ENCODE measurements around the gene VAV2.

Gene VAV2

GRCh38 chr9:133825555-133826218 is 166.4 kb downstream of the VAV2 start:
- H3K4me2 ChIP-seq (ENCODE audit: low read length): no peak overlapping the region
- no peak overlapping the region for H2BK12ac ChIP-seq (ENCODE audit: low read length)
- H3K79me2 ChIP-seq (ENCODE audit: control insufficient read depth, insufficient read depth, low read length, poor library complexity): peaks cover 4% of the 10 kb centered on the region
- no peak overlapping the region for H3K23ac ChIP-seq (ENCODE audit: low read length)
- H3K9me3 ChIP-seq (ENCODE audit: insufficient read depth, low read depth, low read length): no peaks in the 10 kb centered on the region
- no peak overlapping the region for H3K27ac ChIP-seq (ENCODE audit: low read depth, low read length)
- H3K4me3 ChIP-seq (ENCODE audit: low read depth, low read length): no peak overlapping the region
- no peak overlapping the region for H4K8ac ChIP-seq (ENCODE audit: low read depth, low read length)
- no peak overlapping the region for H2AK5ac ChIP-seq (ENCODE audit: low read length)
- H3K4ac ChIP-seq (ENCODE audit: low read depth, low read length): peak overlapping the region; percentile 12
- H3K36me3 ChIP-seq (ENCODE audit: control insufficient read depth in 1 of 2, insufficient read depth in 2 of 2, low read length in 2 of 2): peaks cover 54 to 61% of the 10 kb centered on the region in 2 experiments
- no peak overlapping the region for H3K14ac ChIP-seq (ENCODE audit: low read length)
- H3K18ac ChIP-seq (ENCODE audit: low read length): peak overlapping the region; percentile 88
- no peak overlapping the region for H4K12ac ChIP-seq (ENCODE audit: low read depth, low read length)
- H3K79me1 ChIP-seq (ENCODE audit: low read length): peaks cover 5% of the 10 kb centered on the region
- peaks cover 8 to 13% of the 10 kb centered on the region in 2 experiments for H3K4me1 ChIP-seq (ENCODE audit: control insufficient read depth in 1 of 2, insufficient read depth in 2 of 2, low read length in 2 of 2)
- no peak overlapping the region for H2BK5ac ChIP-seq (ENCODE audit: low read depth, low read length, poor library complexity)
- DNase-seq: no peak
- WGBS (ENCODE audit: extremely low coverage, insufficient coverage, insufficient read length): no CpG with 5 or more reads among the region's 17 CpGs
- H3K27me3 ChIP-seq (ENCODE audit: insufficient read depth, low read length): no peaks in the 10 kb centered on the region
- H2AFZ ChIP-seq (ENCODE audit: insufficient read depth, low read length, poor library complexity): no peak overlapping the region
- no peak overlapping the region for H2BK120ac ChIP-seq (ENCODE audit: insufficient read depth, low read length, poor library complexity)
- no peak overlapping the region for H3K9ac ChIP-seq (ENCODE audit: low read length)
- H4K91ac ChIP-seq (ENCODE audit: low read depth, low read length): no peak overlapping the region

GRCh38 chr9:133824802-133825186 is 167.3 kb downstream of the VAV2 start:
- no CpG with 5 or more reads among the region's 15 CpGs for WGBS (ENCODE audit: extremely low coverage, insufficient coverage, insufficient read length)
- Histone ChIP-seq H3K23ac (ENCODE audit: low read length) (no peak overlapping the region), H3K27me3 (ENCODE audit: insufficient read depth, low read length) (no peaks in the 10 kb centered on the region), H3K27ac (ENCODE audit: low read depth, low read length) (no peak overlapping the region), H3K18ac (ENCODE audit: low read length) (peak overlapping the region; percentile 43), H3K4me1 (ENCODE audit: control insufficient read depth in 1 of 2, insufficient read depth in 2 of 2, low read length in 2 of 2) (peaks cover 8 to 13% of the 10 kb centered on the region in 2 experiments), H2AFZ (ENCODE audit: insufficient read depth, low read length, poor library complexity) (no peak overlapping the region), H3K9me3 (ENCODE audit: insufficient read depth, low read depth, low read length) (no peaks in the 10 kb centered on the region), H3K9ac (ENCODE audit: low read length) (no peak overlapping the region), H3K14ac (ENCODE audit: low read length) (no peak overlapping the region), H4K8ac (ENCODE audit: low read depth, low read length) (no peak overlapping the region), H4K12ac (ENCODE audit: low read depth, low read length) (peak overlapping the region; percentile 4), H3K4me3 (ENCODE audit: low read depth, low read length) (no peak overlapping the region), H3K36me3 (ENCODE audit: control insufficient read depth in 1 of 2, insufficient read depth in 2 of 2, low read length in 2 of 2) (peaks cover 54 to 60% of the 10 kb centered on the region in 2 experiments), H3K4me2 (ENCODE audit: low read length) (no peak overlapping the region), H3K4ac (ENCODE audit: low read depth, low read length) (peak overlapping the region; percentile 17), H4K91ac (ENCODE audit: low read depth, low read length) (no peak overlapping the region), H3K79me1 (ENCODE audit: low read length) (peaks cover 5% of the 10 kb centered on the region), H3K79me2 (ENCODE audit: control insufficient read depth, insufficient read depth, low read length, poor library complexity) (peaks cover 4% of the 10 kb centered on the region), H2BK120ac (ENCODE audit: insufficient read depth, low read length, poor library complexity) (no peak overlapping the region), H2BK5ac (ENCODE audit: low read depth, low read length, poor library complexity) (no peak overlapping the region), H2BK12ac (ENCODE audit: low read length) (no peak overlapping the region), H2AK5ac (ENCODE audit: low read length) (peak overlapping the region; percentile 48)
- DNase-seq: no peak

GRCh38 chr9:133824106-133824801 is 167.9 kb downstream of the VAV2 start:
- H3K4ac ChIP-seq (ENCODE audit: low read depth, low read length): peak overlapping the region; percentile 17
- H3K9ac ChIP-seq (ENCODE audit: low read length): no peak overlapping the region
- H4K91ac ChIP-seq (ENCODE audit: low read depth, low read length): no peak overlapping the region
- no CpG with 5 or more reads among the region's 14 CpGs for whole genome bisulfite sequencing (ENCODE audit: extremely low coverage, insufficient coverage, insufficient read length)
- no peak overlapping the region for H3K27ac ChIP-seq (ENCODE audit: low read depth, low read length)
- peaks cover 5% of the 10 kb centered on the region for H3K79me1 ChIP-seq (ENCODE audit: low read length)
- peaks cover 8 to 13% of the 10 kb centered on the region in 2 experiments for H3K4me1 ChIP-seq (ENCODE audit: control insufficient read depth in 1 of 2, insufficient read depth in 2 of 2, low read length in 2 of 2)
- no peak overlapping the region for H2BK12ac ChIP-seq (ENCODE audit: low read length)
- peaks cover 4% of the 10 kb centered on the region for H3K79me2 ChIP-seq (ENCODE audit: control insufficient read depth, insufficient read depth, low read length, poor library complexity)
- H3K18ac ChIP-seq (ENCODE audit: low read length): peak overlapping the region; percentile 43
- peak overlapping the region; percentile 10 for H3K14ac ChIP-seq (ENCODE audit: low read length)
- no peak for DNase-seq
- no peak overlapping the region for H3K4me2 ChIP-seq (ENCODE audit: low read length)
- no peaks in the 10 kb centered on the region for H3K27me3 ChIP-seq (ENCODE audit: insufficient read depth, low read length)
- peak overlapping the region; percentile 20 for H2AK5ac ChIP-seq (ENCODE audit: low read length)
- no peaks in the 10 kb centered on the region for H3K9me3 ChIP-seq (ENCODE audit: insufficient read depth, low read depth, low read length)
- H2BK120ac ChIP-seq (ENCODE audit: insufficient read depth, low read length, poor library complexity): no peak overlapping the region
- no peak overlapping the region for H3K23ac ChIP-seq (ENCODE audit: low read length)
- no peak overlapping the region for H4K12ac ChIP-seq (ENCODE audit: low read depth, low read length)
- H3K4me3 ChIP-seq (ENCODE audit: low read depth, low read length): no peak overlapping the region
- H2AFZ ChIP-seq (ENCODE audit: insufficient read depth, low read length, poor library complexity): no peak overlapping the region
- H4K8ac ChIP-seq (ENCODE audit: low read depth, low read length): peak overlapping the region; percentile 17
- peaks cover 51 to 58% of the 10 kb centered on the region in 2 experiments for H3K36me3 ChIP-seq (ENCODE audit: control insufficient read depth in 1 of 2, insufficient read depth in 2 of 2, low read length in 2 of 2)
- H2BK5ac ChIP-seq (ENCODE audit: low read depth, low read length, poor library complexity): no peak overlapping the region

- H3K79me1 ChIP-seq (ENCODE audit: low read length): peaks cover 5% of the 10 kb centered on the region
- H3K4ac ChIP-seq (ENCODE audit: low read depth, low read length): no peak overlapping the region
- no peak overlapping the region for H2BK12ac ChIP-seq (ENCODE audit: low read length)
- peak overlapping the region; percentile 20 for H2AK5ac ChIP-seq (ENCODE audit: low read length)
- H3K18ac ChIP-seq (ENCODE audit: low read length): peak overlapping the region; percentile 23
- no CpG with 5 or more reads among the region's 29 CpGs for WGBS (ENCODE audit: extremely low coverage, insufficient coverage, insufficient read length)
- no peak overlapping the region for H3K27ac ChIP-seq (ENCODE audit: low read depth, low read length)
- H3K23ac ChIP-seq (ENCODE audit: low read length): no peak overlapping the region
- peaks cover 44 to 54% of the 10 kb centered on the region in 2 experiments for H3K36me3 ChIP-seq (ENCODE audit: control insufficient read depth in 1 of 2, insufficient read depth in 2 of 2, low read length in 2 of 2)
- no peak overlapping the region for H4K91ac ChIP-seq (ENCODE audit: low read depth, low read length)
- no peak overlapping the region for H2BK120ac ChIP-seq (ENCODE audit: insufficient read depth, low read length, poor library complexity)
- no peak overlapping the region for H4K12ac ChIP-seq (ENCODE audit: low read depth, low read length)
- H3K9me3 ChIP-seq (ENCODE audit: insufficient read depth, low read depth, low read length): no peaks in the 10 kb centered on the region
- no peak overlapping the region for H2AFZ ChIP-seq (ENCODE audit: insufficient read depth, low read length, poor library complexity)
- H4K8ac ChIP-seq (ENCODE audit: low read depth, low read length): peak overlapping the region; percentile 17
- DNase-seq: no peak
- H3K14ac ChIP-seq (ENCODE audit: low read length): peak overlapping the region; percentile 10
- peaks cover 8 to 13% of the 10 kb centered on the region in 2 experiments for H3K4me1 ChIP-seq (ENCODE audit: control insufficient read depth in 1 of 2, insufficient read depth in 2 of 2, low read length in 2 of 2)
- H3K27me3 ChIP-seq (ENCODE audit: insufficient read depth, low read length): no peaks in the 10 kb centered on the region
- peaks cover 4% of the 10 kb centered on the region for H3K79me2 ChIP-seq (ENCODE audit: control insufficient read depth, insufficient read depth, low read length, poor library complexity)
- H3K4me3 ChIP-seq (ENCODE audit: low read depth, low read length): no peak overlapping the region
- no peak overlapping the region for H3K4me2 ChIP-seq (ENCODE audit: low read length)
- H3K9ac ChIP-seq (ENCODE audit: low read length): no peak overlapping the region
- H2BK5ac ChIP-seq (ENCODE audit: low read depth, low read length, poor library complexity): no peak overlapping the region
Observed at GRCh38 chr9:133823189-133824105, 168.7 kb downstream of the VAV2 start.
